Measurements from ENCODE around the gene HOXC13. TPM values are rescaled to one million over a fixed set of nuclear protein-coding genes. Genes with fewer than 3 reads are reported as not detected.

Gene HOXC13
- total RNA-seq, 2 donors from 2014 or later = 0.34 to 1.2 TPM

GRCh38 chr12:53950437-53950773 lies 11.8 kb downstream of the HOXC13 start:
- H3K4me3 ChIP-seq = no peak overlapping the region
- no peak overlapping the region for H3K27ac ChIP-seq
- peaks cover 59% of the 10 kb centered on the region for H3K27me3 ChIP-seq (replicated peaks; ENCODE audit: insufficient read depth)
- TF ChIP-seq, protein P1, sequence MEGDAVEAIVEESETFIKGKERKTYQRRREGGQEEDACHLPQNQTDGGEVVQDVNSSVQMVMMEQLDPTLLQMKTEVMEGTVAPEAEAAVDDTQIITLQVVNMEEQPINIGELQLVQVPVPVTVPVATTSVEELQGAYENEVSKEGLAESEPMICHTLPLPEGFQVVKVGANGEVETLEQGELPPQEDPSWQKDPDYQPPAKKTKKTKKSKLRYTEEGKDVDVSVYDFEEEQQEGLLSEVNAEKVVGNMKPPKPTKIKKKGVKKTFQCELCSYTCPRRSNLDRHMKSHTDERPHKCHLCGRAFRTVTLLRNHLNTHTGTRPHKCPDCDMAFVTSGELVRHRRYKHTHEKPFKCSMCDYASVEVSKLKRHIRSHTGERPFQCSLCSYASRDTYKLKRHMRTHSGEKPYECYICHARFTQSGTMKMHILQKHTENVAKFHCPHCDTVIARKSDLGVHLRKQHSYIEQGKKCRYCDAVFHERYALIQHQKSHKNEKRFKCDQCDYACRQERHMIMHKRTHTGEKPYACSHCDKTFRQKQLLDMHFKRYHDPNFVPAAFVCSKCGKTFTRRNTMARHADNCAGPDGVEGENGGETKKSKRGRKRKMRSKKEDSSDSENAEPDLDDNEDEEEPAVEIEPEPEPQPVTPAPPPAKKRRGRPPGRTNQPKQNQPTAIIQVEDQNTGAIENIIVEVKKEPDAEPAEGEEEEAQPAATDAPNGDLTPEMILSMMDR (IDR thresholded peaks at IDR 0.05) = no peak
- TF ChIP-seq POLR2A (IDR thresholded peaks at IDR 0.05) (no peak), POLR2AphosphoS5 (IDR thresholded peaks at IDR 0.05) (no peak)
- H3K9me3 ChIP-seq = no peaks in the 10 kb centered on the region
- H3K36me3 ChIP-seq = no peaks in the 10 kb centered on the region
- intact Hi-C loops (cut with DNase I) = no loop called here
- no peak for DNase-seq (ENCODE audit: low spot score)
- no peaks in the 10 kb centered on the region for H3K4me1 ChIP-seq (replicated peaks)
- 5% methylated on average over 10 of the region's 10 CpGs for WGBS

DNA sequence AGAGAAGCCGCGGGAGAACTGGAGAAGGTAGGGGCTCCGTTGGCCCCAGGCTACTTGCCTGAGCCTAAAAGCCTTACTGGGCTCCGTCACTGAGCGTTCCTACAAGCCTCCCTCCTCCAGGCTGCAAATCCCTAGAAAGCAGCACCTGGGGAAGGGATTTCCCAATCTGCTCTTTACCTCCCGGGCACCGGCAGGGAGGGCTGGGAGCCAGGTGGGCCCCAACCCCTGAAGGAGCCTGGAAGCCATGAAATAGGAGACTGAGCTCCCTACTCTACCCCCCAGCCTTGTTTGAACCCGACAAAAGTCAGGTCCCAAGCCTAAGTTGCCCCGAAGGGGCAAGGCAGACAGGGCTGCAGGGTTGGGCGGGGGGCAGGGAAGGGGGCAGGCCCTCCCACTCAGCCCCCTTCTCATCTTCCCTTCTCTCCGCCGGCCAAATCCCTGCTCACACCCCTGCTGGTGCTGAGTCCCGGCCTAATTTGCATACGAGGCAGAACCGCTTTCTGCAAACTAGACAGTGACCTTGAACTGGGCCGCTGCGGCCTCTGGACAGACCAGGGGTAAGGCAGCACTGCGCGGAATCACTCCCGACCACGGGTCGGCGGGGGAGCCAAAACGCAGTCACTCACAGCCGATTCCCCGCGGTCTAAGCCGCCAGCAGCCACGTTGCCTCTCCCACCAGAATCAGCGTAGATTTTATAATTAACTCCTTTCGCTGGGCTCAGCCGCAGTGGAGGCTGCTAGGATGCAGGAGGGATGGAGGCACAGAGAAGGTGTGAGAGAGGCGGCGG lies 12.4 kb downstream of the HOXC13 start:
- 6% methylated on average over 34 of the region's 34 CpGs for WGBS
- intact Hi-C loops (cut with DNase I) = no loop called here

GRCh38 chr12:53951577-53952334 lies 13.1 kb downstream of the HOXC13 start:
- H3K27me3 ChIP-seq (replicated peaks; ENCODE audit: insufficient read depth) = peaks cover 66% of the 10 kb centered on the region
- TF ChIP-seq POLR2A (IDR thresholded peaks at IDR 0.05) = no peak
- no peak for TF ChIP-seq POLR2AphosphoS5 (IDR thresholded peaks at IDR 0.05)
- TF ChIP-seq, protein P1 (IDR thresholded peaks at IDR 0.05) = no peak

More for the DNA sequence above, 12.4 kb downstream of the HOXC13 start:
- H3K9me3 ChIP-seq = no peaks in the 10 kb centered on the region
- TF ChIP-seq, protein P1 (IDR thresholded peaks at IDR 0.05) = no peak
- TF ChIP-seq POLR2A (IDR thresholded peaks at IDR 0.05) (no peak), POLR2AphosphoS5 (IDR thresholded peaks at IDR 0.05) (no peak)
- no peak overlapping the region for H3K27ac ChIP-seq
- no peak overlapping the region for H3K4me3 ChIP-seq
- peaks cover 60% of the 10 kb centered on the region for H3K27me3 ChIP-seq (replicated peaks; ENCODE audit: insufficient read depth)
- H3K4me1 ChIP-seq (replicated peaks) = no peaks in the 10 kb centered on the region
- no peaks in the 10 kb centered on the region for H3K36me3 ChIP-seq
- no peak for DNase-seq (ENCODE audit: low spot score)

GRCh38 chr12:53952335-53952694 lies 13.7 kb downstream of the HOXC13 start:
- no peak overlapping the region for H3K27ac ChIP-seq
- intact Hi-C loops (cut with DNase I) = no loop called here
- H3K9me3 ChIP-seq = no peaks in the 10 kb centered on the region
- no peaks in the 10 kb centered on the region for H3K36me3 ChIP-seq
- DNase-seq (ENCODE audit: low spot score) = no peak
- 10% methylated on average over 13 of the region's 13 CpGs for WGBS
- H3K4me1 ChIP-seq (replicated peaks) = no peaks in the 10 kb centered on the region
- peaks cover 69% of the 10 kb centered on the region for H3K27me3 ChIP-seq (replicated peaks; ENCODE audit: insufficient read depth)
- no peak overlapping the region for H3K4me3 ChIP-seq
- TF ChIP-seq, protein P1 (IDR thresholded peaks at IDR 0.05) = no peak
- TF ChIP-seq POLR2A (IDR thresholded peaks at IDR 0.05) (no peak), POLR2AphosphoS5 (IDR thresholded peaks at IDR 0.05) (no peak)

More at GRCh38 chr12:53951577-53952334, 13.1 kb downstream of the HOXC13 start:
- DNase-seq (ENCODE audit: low spot score) = no peak
- intact Hi-C loops (cut with DNase I) = no loop called here
- no peaks in the 10 kb centered on the region for H3K4me1 ChIP-seq (replicated peaks)
- H3K9me3 ChIP-seq = no peaks in the 10 kb centered on the region
- H3K4me3 ChIP-seq = no peak overlapping the region
- 5% methylated on average over 47 of the region's 47 CpGs for WGBS
- no peak overlapping the region for H3K27ac ChIP-seq
- no peaks in the 10 kb centered on the region for H3K36me3 ChIP-seq

Data from prostate gland (tissue), 2 donors.